Uterus (tissue), 4 donors: ENCODE results near the gene MYADML2. TPM values are rescaled to one million over a fixed set of nuclear protein-coding genes. Genes with fewer than 3 reads are reported as not detected.

ENCODE experiments used
- DNase-seq, 2 donors: peaks; one replicate each; pipeline ENCODE4 v3.0.0-alpha.2; 2019 to 2020
- H3K27ac ChIP-seq, 2 donors: fragments of 200-600 bp; sonication (generic); 1 replicate in 1 of 2; 2 replicates in 1 of 2; pipeline ENCODE4 v1.5.1; 2016 to 2018
- H3K27me3 ChIP-seq, 2 donors: fragments of 200-600 bp; sonication (generic); one replicate each; pipeline ENCODE4 v1.5.1; 2018 to 2019; ENCODE audit warnings: control low read depth in 1 of 2
- H3K36me3 ChIP-seq, 2 donors: fragments of 200-600 bp; sonication (generic); one replicate each; pipeline ENCODE4 v1.5.1; 2019; ENCODE audit warnings: control low read depth in 1 of 2
- H3K4me1 ChIP-seq, 2 donors: fragments of 200-600 bp; sonication (generic); one replicate each; pipeline ENCODE4 v1.5.1; 2018 to 2019; ENCODE audit warnings: control low read depth in 1 of 2
- H3K4me3 ChIP-seq, 2 donors: fragments of 200-600 bp; sonication (generic); 1 replicate in 1 of 2; 2 replicates in 1 of 2; pipeline ENCODE4 v1.5.1; 2018 to 2019; ENCODE audit warnings: mild to moderate bottlenecking in 1 of 2
- H3K9me3 ChIP-seq, 2 donors: fragments of 200-600 bp; sonication (generic); one replicate each; pipeline ENCODE4 v1.5.1; 2019; ENCODE audit warnings: control low read depth in 1 of 2
- CTCF ChIP-seq, 4 experiments: fragments of 200-600 bp in 2 of 4; fragments of 450-650 bp in 2 of 4; sonication (generic) in 2 of 4; IDR thresholded peaks; one replicate each; pipeline ENCODE4 v1.5.1; 2016 to 2019; ENCODE audit warnings: antibody characterized with exemption in 4 of 4, mild to moderate bottlenecking in 2 of 4, moderate library complexity in 1 of 4
- POLR2A ChIP-seq, 2 donors: fragments of 450-650 bp; IDR thresholded peaks; one replicate each; pipeline ENCODE4 v1.6.1; 2016; ENCODE audit warnings: antibody characterized with exemption in 2 of 2, mild to moderate bottlenecking in 1 of 2, moderate library complexity in 1 of 2
- intact Hi-C: fragments of 100-400 bp; cut with DNase I; formaldehyde crosslinking; loops from one replicate; pipeline ENCODE4 v1.15.1; 2023; ENCODE audit warnings: low total_unique reads
- total RNA-seq, 4 donors: library from RNA; depleted of rRNA in 3 of 4; stranded (reverse); fragments of >200 nt in 3 of 4; gene quantifications; one replicate each; pipeline versions ENCODE4 v1.1.0 to v1.2.4, GENCODE V29; 2014 to 2023
- donor health status: DM: yes; HTN: yes; CAD: no.

The MYADML2 gene
- total RNA-seq, 4 donors from 2014 or later = not detected

- Histone ChIP-seq H3K9me3 (no peaks in the 10 kb centered on the region), H3K27me3 (no peaks in the 10 kb centered on the region), H3K4me3 (no peak overlapping the region), H3K27ac (no peak overlapping the region), H3K4me1 (peaks cover 4 to 12% of the 10 kb centered on the region in 2 donors), H3K36me3 (no peaks in the 10 kb centered on the region)
- TF ChIP-seq CTCF (IDR thresholded peaks at IDR 0.05) (no peak), POLR2A (IDR thresholded peaks at IDR 0.05) (no peak)
- no peak for DNase-seq
- intact Hi-C loops = no loop called here
These were observed 17.5 kb downstream of the MYADML2 start for GRCh38 chr17:81929253-81930141.

- peak overlapping the region; percentile 2 to 51 for H3K4me3 ChIP-seq
- H3K27ac ChIP-seq = no peak overlapping the region
- TF ChIP-seq POLR2A (IDR thresholded peaks at IDR 0.05) = no peak
- no peak for TF ChIP-seq CTCF (IDR thresholded peaks at IDR 0.05)
- H3K36me3 ChIP-seq = no peaks in the 10 kb centered on the region
- no peaks in the 10 kb centered on the region for H3K27me3 ChIP-seq
- H3K9me3 ChIP-seq = no peaks in the 10 kb centered on the region
- intact Hi-C loops = no loop called here
- H3K4me1 ChIP-seq = peaks cover 4 to 19% of the 10 kb centered on the region in 2 donors
- no peak for DNase-seq
These were observed 18.3 kb downstream of the MYADML2 start for GRCh38 chr17:81928544-81929252.

GRCh38 chr17:81927653-81928543, 19.1 kb downstream of the MYADML2 start, which contains the start of gene MAFG:
MAFG (minus strand) TSS chr17:81927735; CDS start chr17:81923185, 4,550 bp downstream.
- H3K4me1 ChIP-seq = peaks cover 4 to 25% of the 10 kb centered on the region in 2 donors
- no peaks in the 10 kb centered on the region for H3K36me3 ChIP-seq
- peak; percentile 65 to 73 for TF ChIP-seq POLR2A (IDR thresholded peaks at IDR 0.05)
- peak in 3 of 4 experiments; percentile 25 to 52 (median 38) for TF ChIP-seq CTCF (IDR thresholded peaks at IDR 0.05)

GRCh38 chr17:81927152-81927652, 19.8 kb downstream of the MYADML2 start:
- H3K4me1 ChIP-seq = peaks cover 4 to 30% of the 10 kb centered on the region in 2 donors
- intact Hi-C loops = no loop called here

More at GRCh38 chr17:81927653-81928543, 19.1 kb downstream of the MYADML2 start, which contains the start of gene MAFG:
- intact Hi-C loops = no loop called here
- Histone ChIP-seq H3K4me3 (peak within 1 kb of the TSS; percentile 60 to 90), H3K9me3 (no peaks in the 10 kb centered on the region), H3K27ac (peak within 1 kb of the TSS; percentile 88 to 93), H3K27me3 (no peaks in the 10 kb centered on the region)
- DNase-seq = peak; percentile 92 to 94

More at GRCh38 chr17:81927152-81927652, 19.8 kb downstream of the MYADML2 start:
- peak overlapping the region; percentile 88 to 93 for H3K27ac ChIP-seq
- H3K9me3 ChIP-seq = no peaks in the 10 kb centered on the region
- peak in 1 of 2 donors; percentile 46 for DNase-seq
- peak overlapping the region; percentile 60 to 90 for H3K4me3 ChIP-seq
- H3K27me3 ChIP-seq = no peaks in the 10 kb centered on the region
- no peaks in the 10 kb centered on the region for H3K36me3 ChIP-seq
- TF ChIP-seq POLR2A (IDR thresholded peaks at IDR 0.05) (no peak), CTCF (IDR thresholded peaks at IDR 0.05) (no peak)
